Measurements from ENCODE around the gene ZNF729.

The ZNF729 gene

DNA sequence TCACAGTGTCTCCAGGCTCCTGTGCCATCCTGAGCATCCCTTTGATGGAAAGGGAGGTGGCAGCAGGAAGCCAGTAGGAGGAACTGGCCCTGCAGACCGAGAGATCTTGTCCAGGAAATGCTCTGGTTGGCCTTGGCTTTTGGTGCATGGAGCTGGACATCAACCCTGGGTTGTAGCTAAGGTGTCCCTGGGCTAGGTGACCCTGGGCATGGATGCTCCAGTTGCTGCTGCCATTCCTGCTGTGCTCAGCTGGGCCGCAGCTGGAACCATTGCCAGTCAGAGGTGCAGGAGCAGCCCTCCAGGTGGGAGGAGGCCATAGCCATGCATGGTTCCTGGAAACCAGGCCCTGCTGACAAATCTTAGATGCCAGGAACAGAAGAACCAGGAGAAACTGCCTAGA is 68.4 kb downstream of the ZNF729 start:
- Histone ChIP-seq H3K4me3 (IDR thresholded peaks at IDR 0.05; ENCODE audit: insufficient read depth, low read depth, low read length) (no peak overlapping the region), H3K36me3 (ENCODE audit: insufficient read depth) (no peaks in the 10 kb centered on the region), H3K4me2 (no peak overlapping the region), H3K4me1 (ENCODE audit: low read depth, poor library complexity, severe bottlenecking) (no peaks in the 10 kb centered on the region), H2AFZ (ENCODE audit: low read depth) (no peak overlapping the region), H3K27ac (no peak overlapping the region), H3K9ac (no peak overlapping the region), H3K79me2 (ENCODE audit: insufficient read depth, low read depth) (no peaks in the 10 kb centered on the region), H4K20me1 (ENCODE audit: insufficient read depth) (no peaks in the 10 kb centered on the region), H3K27me3 (ENCODE audit: insufficient read depth, low read depth) (no peaks in the 10 kb centered on the region)
- TF ChIP-seq, protein P1, sequence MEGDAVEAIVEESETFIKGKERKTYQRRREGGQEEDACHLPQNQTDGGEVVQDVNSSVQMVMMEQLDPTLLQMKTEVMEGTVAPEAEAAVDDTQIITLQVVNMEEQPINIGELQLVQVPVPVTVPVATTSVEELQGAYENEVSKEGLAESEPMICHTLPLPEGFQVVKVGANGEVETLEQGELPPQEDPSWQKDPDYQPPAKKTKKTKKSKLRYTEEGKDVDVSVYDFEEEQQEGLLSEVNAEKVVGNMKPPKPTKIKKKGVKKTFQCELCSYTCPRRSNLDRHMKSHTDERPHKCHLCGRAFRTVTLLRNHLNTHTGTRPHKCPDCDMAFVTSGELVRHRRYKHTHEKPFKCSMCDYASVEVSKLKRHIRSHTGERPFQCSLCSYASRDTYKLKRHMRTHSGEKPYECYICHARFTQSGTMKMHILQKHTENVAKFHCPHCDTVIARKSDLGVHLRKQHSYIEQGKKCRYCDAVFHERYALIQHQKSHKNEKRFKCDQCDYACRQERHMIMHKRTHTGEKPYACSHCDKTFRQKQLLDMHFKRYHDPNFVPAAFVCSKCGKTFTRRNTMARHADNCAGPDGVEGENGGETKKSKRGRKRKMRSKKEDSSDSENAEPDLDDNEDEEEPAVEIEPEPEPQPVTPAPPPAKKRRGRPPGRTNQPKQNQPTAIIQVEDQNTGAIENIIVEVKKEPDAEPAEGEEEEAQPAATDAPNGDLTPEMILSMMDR (conservative IDR thresholded peaks at IDR 0.05; ENCODE audit: low read depth, low read length), result no peak
